ENCODE data around the gene MEIS2.
"Not testable (repeated sequence)": the region's sequence is repeated elsewhere in the genome, so short reads cannot be mapped to it uniquely, and the experiment has no call there.

MEIS2 gene

DNA sequence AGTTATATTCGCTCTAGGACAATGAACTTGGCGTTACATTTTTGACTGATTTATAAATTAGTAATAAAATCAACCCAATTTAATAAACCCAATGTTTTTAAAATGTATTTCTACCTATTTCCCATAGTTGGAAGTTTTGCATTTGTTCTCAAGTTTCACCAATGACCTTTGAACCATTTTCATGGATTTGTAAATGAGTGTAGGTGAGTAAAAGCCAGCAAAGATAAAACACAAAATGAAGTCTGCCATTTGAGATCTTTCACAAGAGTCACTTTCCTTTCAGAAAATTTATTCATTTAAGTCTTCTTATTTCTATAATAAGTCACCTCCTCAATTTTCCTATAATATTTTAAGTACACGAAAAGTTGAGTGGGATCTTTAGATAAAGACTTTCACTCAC, 92.1 kb downstream of the MEIS2 start:
- peaks cover 0 to 7% of the 10 kb centered on the region in 2 donors for H3K27me3 Mint-ChIP-seq
- H3K4me1 Mint-ChIP-seq (ENCODE audit: low read depth in 2 of 2) = no peaks in the 10 kb centered on the region
- H3K4me3 Mint-ChIP-seq = no peak overlapping the region
- DNase-seq = no peak
- peaks cover 1 to 7% of the 10 kb centered on the region in 2 donors for H3K9me3 Mint-ChIP-seq
- no peak for ATAC-seq (replicated peaks)
- H3K27ac Mint-ChIP-seq = no peak overlapping the region
- H3K36me3 Mint-ChIP-seq (ENCODE audit: insufficient read depth) = no peaks in the 10 kb centered on the region

DNA sequence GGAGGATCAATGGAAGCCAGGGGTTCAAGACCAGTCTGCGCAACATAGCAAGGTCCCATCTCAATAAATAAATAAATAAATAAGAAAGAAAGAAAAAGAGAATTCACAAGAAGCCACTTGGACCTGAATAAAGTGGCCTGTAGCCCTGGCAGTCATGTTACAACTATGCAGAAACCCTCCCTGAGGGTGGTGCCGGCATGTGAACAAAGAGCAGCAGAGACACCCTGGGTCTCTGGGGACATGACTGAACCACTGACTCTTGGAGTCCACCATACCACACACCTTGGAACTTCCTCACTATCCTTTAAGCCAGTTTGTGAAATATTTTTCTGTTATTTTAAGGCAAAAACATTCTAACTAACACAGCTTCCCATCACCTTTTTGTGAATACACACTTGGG, 93.0 kb downstream of the MEIS2 start:
- H3K4me3 Mint-ChIP-seq = no peak overlapping the region
- H3K27ac Mint-ChIP-seq = no peak overlapping the region
- DNase-seq = no peak
- H3K36me3 Mint-ChIP-seq (ENCODE audit: insufficient read depth) = no peaks in the 10 kb centered on the region
- ATAC-seq (replicated peaks) = no peak
- H3K27me3 Mint-ChIP-seq = no peaks in the 10 kb centered on the region
- peaks cover 0 to 7% of the 10 kb centered on the region in 2 donors for H3K9me3 Mint-ChIP-seq
- H3K4me1 Mint-ChIP-seq (ENCODE audit: low read depth in 2 of 2) = no peaks in the 10 kb centered on the region

DNA sequence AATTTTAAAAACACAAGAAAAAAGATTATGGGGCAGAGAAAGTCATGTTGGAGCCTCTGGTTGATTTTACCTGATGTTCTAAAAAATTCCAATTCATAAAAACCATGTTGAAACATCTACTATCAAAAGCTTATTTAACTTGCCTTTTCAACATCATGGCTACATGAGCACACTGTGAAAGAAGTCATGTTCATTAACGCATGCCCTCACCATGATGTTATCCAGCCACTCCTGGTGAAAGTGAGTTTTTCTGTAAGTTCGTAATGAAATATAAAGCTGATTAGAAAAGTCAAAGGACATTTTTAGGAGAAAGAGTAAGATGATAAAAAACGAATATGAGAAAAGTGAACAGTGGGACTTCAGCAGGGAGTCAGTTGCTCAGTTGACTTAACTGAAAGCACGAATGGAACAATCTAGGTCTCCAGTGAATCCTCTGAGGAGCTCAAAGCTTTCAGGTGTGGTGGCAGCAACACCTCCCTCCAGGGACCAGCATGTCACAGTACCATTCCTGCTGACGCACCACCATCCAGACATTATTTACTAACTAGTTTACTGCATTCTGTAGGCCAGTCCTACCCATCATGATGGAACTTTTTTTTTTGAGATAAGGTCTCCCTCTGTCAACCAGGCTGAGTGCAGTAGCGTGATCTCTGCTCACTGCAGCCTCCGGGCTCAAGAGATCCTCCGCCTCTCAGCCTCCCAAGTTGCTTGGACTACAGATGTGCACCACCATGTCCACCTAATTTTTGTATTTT, 95.2 kb downstream of the MEIS2 start:
- Mint-ChIP-seq H3K27ac (no peak overlapping the region), H3K9me3 (peaks cover 1 to 10% of the 10 kb centered on the region in 2 donors), H3K4me3 (no peak overlapping the region), H3K36me3 (ENCODE audit: insufficient read depth) (no peaks in the 10 kb centered on the region), H3K4me1 (ENCODE audit: low read depth in 2 of 2) (no peaks in the 10 kb centered on the region), H3K27me3 (no peaks in the 10 kb centered on the region)
- DNase-seq (no peak), ATAC-seq (replicated peaks) (no peak)

DNA sequence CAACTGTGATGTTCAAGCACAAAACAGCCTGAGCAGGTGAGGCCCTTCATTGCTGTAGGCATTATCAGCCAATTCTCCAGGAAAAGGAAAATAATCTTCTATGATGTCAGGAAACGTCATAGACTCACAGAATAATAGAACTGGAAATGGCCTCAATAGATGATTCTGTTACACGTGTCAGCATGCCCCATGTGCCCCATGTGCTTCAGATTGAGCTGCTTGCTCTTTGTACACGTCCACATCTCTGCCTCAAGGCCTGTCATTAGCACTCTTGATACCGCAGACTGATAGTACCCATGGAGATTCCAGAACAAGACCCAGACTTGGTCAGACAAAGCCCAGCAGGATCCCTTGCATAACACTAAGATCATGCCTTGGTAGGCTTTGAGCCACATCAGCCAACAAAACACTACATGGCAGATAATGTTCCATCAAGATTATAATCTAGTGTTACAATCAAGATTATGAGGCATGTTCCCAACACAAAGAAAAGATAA, 95.9 kb downstream of the MEIS2 start:
- ATAC-seq (replicated peaks) = no peak

DNA sequence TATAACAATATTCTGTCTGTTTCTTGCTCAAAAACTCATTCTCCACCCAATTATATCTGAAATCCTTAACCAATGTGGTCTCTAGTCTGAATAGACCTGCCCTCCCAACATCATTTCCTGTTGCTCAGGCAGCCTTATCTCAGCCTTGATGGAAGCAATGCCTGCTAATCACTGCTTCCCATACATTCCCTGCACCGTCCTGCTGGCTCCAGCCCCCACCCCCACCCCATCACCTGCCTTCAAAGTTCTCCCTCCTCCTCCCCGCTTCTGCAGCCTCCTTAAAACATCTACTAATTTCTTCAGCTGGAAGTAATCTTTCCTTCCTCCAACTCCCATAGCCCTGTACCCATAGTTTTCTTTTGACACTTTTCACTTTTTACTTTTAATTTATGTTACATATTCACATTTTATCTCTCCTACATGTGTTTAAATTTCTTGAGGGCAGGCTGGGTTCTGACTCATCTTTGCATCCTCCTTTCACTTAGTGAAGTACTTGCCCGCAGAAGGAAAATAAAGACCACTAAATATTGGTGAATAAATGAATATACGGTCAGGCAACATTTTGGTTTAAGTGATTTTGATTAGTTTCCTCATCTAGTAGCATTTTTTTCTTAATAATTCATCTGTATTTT, 98.2 kb downstream of the MEIS2 start:
- no peak for ATAC-seq (replicated peaks)
- Mint-ChIP-seq H3K36me3 (ENCODE audit: insufficient read depth) (no peaks in the 10 kb centered on the region), H3K4me3 (no peak overlapping the region), H3K9me3 (peaks cover 4 to 10% of the 10 kb centered on the region in 2 donors), H3K27me3 (no peaks in the 10 kb centered on the region), H3K4me1 (ENCODE audit: low read depth in 2 of 2) (no peaks in the 10 kb centered on the region), H3K27ac (no peak overlapping the region)
- DNase-seq = no peak

More for the DNA sequence above, 95.9 kb downstream of the MEIS2 start:
- no peaks in the 10 kb centered on the region for H3K36me3 Mint-ChIP-seq (ENCODE audit: insufficient read depth)
- H3K4me1 Mint-ChIP-seq (ENCODE audit: low read depth in 2 of 2) = no peaks in the 10 kb centered on the region
- no peak for DNase-seq
- no peaks in the 10 kb centered on the region for H3K27me3 Mint-ChIP-seq
- no peak overlapping the region for H3K27ac Mint-ChIP-seq
- peaks cover 1 to 10% of the 10 kb centered on the region in 2 donors for H3K9me3 Mint-ChIP-seq
- no peak overlapping the region for H3K4me3 Mint-ChIP-seq

DNA sequence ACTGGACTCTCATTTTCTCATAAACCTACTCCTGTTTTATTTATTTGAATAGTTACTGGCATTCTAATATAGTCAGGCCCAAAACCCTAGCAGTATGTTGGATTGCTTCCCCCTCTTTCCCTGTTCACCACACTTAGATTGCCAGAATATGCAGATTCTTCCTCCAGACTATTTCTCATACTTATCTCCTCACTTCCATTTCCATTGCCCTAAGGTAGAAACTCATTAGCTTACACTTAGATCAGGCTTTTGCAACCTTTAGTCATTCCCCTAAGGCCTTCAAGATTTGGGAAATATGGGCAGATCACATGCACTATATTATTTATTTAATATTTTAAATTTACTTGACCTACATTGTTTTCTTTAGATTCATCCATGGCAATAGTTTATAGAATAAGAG, 98.9 kb downstream of the MEIS2 start:
- H3K9me3 Mint-ChIP-seq = peaks cover 4 to 10% of the 10 kb centered on the region in 2 donors
- H3K4me3 Mint-ChIP-seq = no peak overlapping the region
- no peaks in the 10 kb centered on the region for H3K27me3 Mint-ChIP-seq
- no peak overlapping the region for H3K27ac Mint-ChIP-seq
- no peak for ATAC-seq (replicated peaks)
- no peak for DNase-seq
- H3K4me1 Mint-ChIP-seq (ENCODE audit: low read depth in 2 of 2) = no peaks in the 10 kb centered on the region
- no peaks in the 10 kb centered on the region for H3K36me3 Mint-ChIP-seq (ENCODE audit: insufficient read depth)

DNA sequence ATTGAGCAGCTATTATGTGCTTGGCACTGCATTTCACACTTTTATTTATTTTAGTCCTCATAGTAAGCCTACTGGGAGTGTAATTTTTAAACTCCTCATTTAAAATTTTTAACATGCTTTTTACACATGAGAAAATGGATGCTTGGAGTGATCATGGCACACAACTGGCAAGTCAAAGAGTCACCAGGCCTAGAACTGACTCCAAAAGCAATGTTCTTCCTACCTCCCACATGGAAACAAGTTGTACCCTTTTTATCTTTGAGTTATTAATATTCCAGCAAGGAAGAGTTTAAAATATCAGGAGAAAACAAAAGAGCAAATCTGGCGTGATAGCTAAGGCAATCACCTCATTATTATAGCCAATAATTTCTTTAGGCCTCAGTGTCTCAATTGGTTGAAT, 100.6 kb downstream of the MEIS2 start:
- ATAC-seq (replicated peaks) = no peak
- Mint-ChIP-seq H3K27me3 (no peaks in the 10 kb centered on the region), H3K4me3 (no peak overlapping the region), H3K4me1 (ENCODE audit: low read depth in 2 of 2) (no peaks in the 10 kb centered on the region), H3K9me3 (peaks cover 4 to 10% of the 10 kb centered on the region in 2 donors), H3K36me3 (ENCODE audit: insufficient read depth) (no peaks in the 10 kb centered on the region), H3K27ac (no peak overlapping the region)
- DNase-seq = no peak

DNA sequence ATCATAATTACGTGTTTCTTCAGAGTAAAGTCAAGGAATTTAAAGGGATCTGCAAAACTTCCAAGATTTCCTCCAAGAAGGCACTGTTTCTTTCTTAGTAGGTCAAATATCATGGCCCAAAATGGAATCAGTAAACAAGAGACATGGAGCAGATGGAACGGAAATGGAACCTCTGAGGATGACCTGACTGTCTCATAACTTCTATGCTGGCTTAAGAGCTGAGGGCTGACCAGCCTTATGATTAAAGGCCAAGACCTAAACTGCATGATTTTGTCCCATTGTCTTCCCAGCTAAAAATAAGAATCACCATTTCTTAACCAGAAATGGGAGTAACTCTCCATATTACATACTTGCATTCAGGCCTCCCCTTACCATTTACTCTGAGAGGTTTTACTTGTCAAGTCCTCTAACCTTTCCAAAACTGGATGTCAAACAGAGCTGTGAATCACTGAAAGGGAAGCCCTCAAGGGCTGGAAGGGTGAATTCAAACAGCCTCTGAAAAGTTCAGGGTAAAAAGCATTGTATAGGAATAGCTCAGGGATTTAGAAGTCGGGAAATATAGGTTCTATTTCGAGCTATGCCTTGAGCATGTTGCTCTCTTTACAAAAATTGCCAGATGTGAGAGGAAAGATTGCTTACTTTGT, 103.7 kb downstream of the MEIS2 start:
- peaks cover 4 to 10% of the 10 kb centered on the region in 2 donors for H3K9me3 Mint-ChIP-seq
- no peak overlapping the region for H3K27ac Mint-ChIP-seq
- no peak overlapping the region for H3K4me3 Mint-ChIP-seq
- H3K27me3 Mint-ChIP-seq = no peaks in the 10 kb centered on the region
- H3K36me3 Mint-ChIP-seq (ENCODE audit: insufficient read depth) = no peaks in the 10 kb centered on the region
- no peak for DNase-seq
- H3K4me1 Mint-ChIP-seq (ENCODE audit: low read depth in 2 of 2) = no peaks in the 10 kb centered on the region
- no peak for ATAC-seq (replicated peaks)

DNA sequence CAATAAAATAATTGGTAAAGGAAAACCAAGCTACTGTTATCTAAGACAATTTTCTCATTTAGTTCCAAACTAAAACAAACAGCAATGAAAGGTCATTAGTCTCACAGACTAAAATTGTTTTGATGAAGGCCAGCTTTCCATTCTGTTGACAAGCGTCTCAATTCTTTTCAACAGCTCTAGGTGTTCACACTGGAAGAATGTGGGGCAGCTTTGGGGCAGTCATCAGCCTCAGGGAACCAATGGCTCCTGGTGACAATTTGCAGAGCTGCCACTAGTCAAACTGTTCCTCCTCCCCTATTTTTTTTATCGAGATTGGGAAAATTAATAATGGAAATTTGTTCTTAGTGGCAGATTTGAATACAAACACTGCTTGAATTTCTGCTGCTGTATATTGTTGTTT, 104.2 kb downstream of the MEIS2 start:
- Mint-ChIP-seq H3K9me3 (peaks cover 3 to 4% of the 10 kb centered on the region in 2 donors), H3K4me1 (ENCODE audit: low read depth in 2 of 2) (no peaks in the 10 kb centered on the region), H3K27ac (no peak overlapping the region), H3K27me3 (no peaks in the 10 kb centered on the region), H3K36me3 (ENCODE audit: insufficient read depth) (no peaks in the 10 kb centered on the region), H3K4me3 (no peak overlapping the region)
- ATAC-seq (replicated peaks) (no peak), DNase-seq (no peak)

DNA sequence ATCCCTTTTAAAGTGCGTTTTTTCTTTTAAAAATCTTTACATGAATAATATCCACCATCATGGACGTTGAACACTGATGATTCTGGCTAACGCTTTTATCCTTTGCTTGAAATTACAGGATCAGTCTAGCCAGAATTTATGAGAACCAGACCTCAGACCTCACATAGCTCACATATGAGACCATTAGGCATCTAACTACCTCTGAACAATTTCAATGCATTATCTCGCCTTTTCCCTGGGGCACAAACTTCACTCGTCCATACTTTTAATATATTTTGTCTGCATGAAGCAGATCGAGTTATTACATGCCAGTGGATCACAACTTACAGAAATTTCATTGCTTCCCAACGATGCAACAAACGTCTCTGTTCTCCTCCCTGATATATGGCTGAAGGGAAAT, 105.6 kb downstream of the MEIS2 start:
- no peak for DNase-seq
- H3K4me3 Mint-ChIP-seq = no peak overlapping the region
- no peak for ATAC-seq (replicated peaks)
- no peaks in the 10 kb centered on the region for H3K27me3 Mint-ChIP-seq
- H3K9me3 Mint-ChIP-seq = peaks cover 0 to 3% of the 10 kb centered on the region in 2 donors
- H3K4me1 Mint-ChIP-seq (ENCODE audit: low read depth in 2 of 2) = no peaks in the 10 kb centered on the region
- no peak overlapping the region for H3K27ac Mint-ChIP-seq
- no peaks in the 10 kb centered on the region for H3K36me3 Mint-ChIP-seq (ENCODE audit: insufficient read depth)

DNA sequence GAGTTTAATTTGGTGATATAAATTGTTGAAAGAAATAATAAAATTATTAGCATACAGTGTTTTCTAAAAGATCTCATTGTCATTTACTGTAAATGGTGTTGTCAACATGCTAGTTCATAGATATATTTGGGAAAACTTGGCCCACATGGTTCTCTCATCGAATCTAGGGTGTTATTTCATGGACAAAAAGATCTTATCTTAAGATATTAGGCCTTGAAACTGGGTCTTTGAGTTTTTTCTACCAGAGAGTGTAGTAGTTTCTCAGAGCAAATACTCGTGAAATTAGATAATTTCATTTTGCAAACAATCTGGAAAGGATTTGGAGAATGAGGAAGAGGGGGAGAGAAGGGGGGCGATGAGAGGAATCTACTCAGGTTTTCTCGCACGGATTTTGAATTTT, 107.9 kb downstream of the MEIS2 start:
- Mint-ChIP-seq H3K9me3 (no peaks in the 10 kb centered on the region), H3K36me3 (ENCODE audit: insufficient read depth) (no peaks in the 10 kb centered on the region), H3K4me1 (ENCODE audit: low read depth in 2 of 2) (no peaks in the 10 kb centered on the region), H3K27ac (no peak overlapping the region), H3K4me3 (no peak overlapping the region), H3K27me3 (no peaks in the 10 kb centered on the region)
- DNase-seq (no peak), ATAC-seq (replicated peaks) (no peak)

DNA sequence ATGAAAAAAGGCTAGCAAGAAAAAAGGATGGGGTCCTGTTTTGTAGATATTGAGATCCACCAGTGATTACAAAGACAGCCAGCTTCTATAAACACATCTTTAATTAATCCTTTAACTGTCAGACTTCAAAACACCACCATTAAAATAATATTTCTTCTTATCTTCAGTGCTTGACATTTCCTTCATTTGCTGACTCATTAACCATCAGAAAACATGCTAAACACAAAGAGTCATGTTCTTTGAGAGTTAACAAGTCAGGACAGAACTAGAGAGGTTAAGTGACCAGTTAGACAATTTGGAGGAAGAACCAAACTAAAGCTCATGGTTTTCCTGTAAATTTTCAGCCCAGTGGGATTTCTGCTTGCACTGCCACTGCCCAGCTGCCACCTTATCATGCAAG, 111.4 kb downstream of the MEIS2 start:
- Mint-ChIP-seq H3K4me3 (no peak overlapping the region), H3K27ac (no peak overlapping the region), H3K9me3 (peaks cover 0 to 9% of the 10 kb centered on the region in 2 donors), H3K36me3 (ENCODE audit: insufficient read depth) (no peaks in the 10 kb centered on the region), H3K27me3 (no peaks in the 10 kb centered on the region), H3K4me1 (ENCODE audit: low read depth in 2 of 2) (no peaks in the 10 kb centered on the region)
- ATAC-seq (replicated peaks) (no peak), DNase-seq (no peak)

DNA sequence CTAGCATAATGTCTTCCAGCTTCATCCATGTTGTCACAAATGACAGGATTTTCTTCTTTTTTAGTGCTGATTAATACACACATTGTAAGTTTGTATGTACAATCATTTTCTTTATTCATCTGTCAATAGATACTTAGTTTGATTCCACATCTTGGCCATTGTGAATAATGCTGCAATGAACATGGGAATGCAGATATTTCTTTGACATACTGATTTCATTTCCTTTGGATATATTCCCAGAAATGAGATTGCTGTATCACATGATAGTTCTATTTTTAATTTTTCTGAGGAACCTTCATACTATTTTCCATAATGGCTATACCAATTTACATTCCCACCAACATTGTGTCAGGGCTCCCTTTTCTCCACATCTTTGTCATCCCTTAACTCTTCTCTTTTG, 117.9 kb downstream of the MEIS2 start:
- Mint-ChIP-seq H3K4me1 (ENCODE audit: low read depth in 2 of 2) (no peaks in the 10 kb centered on the region), H3K4me3 (no peak overlapping the region), H3K27ac (no peak overlapping the region), H3K27me3 (no peaks in the 10 kb centered on the region), H3K9me3 (peaks cover 2 to 17% of the 10 kb centered on the region in 2 donors), H3K36me3 (ENCODE audit: insufficient read depth) (no peaks in the 10 kb centered on the region)
- DNase-seq = no peak
- ATAC-seq (replicated peaks) = no peak

DNA sequence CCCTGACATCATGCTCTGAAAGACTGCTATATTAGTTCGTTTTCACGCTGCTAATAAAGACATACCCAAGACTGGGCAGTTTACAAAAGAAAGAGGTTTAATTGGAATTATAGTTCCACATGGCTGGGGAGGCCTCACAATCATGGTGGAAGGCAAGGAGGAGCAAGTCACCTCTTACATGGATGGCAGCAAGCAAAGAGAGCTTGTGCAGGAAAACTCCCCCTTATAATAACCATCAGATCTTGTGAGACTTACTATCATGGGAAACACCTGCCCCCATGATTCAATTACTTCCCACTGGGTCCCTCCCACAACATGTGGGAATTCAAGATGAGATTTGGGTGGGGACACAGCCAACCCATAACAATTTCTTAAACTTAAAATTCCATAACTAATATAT, 120.1 kb downstream of the MEIS2 start:
- not testable (repeated sequence) for DNase-seq; H3K4me1 Mint-ChIP-seq (ENCODE audit: low read depth in 2 of 2); H3K27ac Mint-ChIP-seq; ATAC-seq (replicated peaks); H3K36me3 Mint-ChIP-seq (ENCODE audit: insufficient read depth); H3K4me3 Mint-ChIP-seq; H3K27me3 Mint-ChIP-seq
- peaks cover 2 to 14% of the 10 kb centered on the region in 2 donors for H3K9me3 Mint-ChIP-seq
